ENCODE measurements around the gene RASGRF1.

The RASGRF1 gene

GRCh38 chr15:79031821-79032220 lies 58.8 kb downstream of the RASGRF1 start:
- Histone ChIP-seq H3K27ac (no peak overlapping the region), H4K20me1 (ENCODE audit: insufficient read depth) (no peaks in the 10 kb centered on the region), H2AFZ (ENCODE audit: low read depth) (no peak overlapping the region), H3K4me2 (no peak overlapping the region), H3K36me3 (ENCODE audit: insufficient read depth) (no peaks in the 10 kb centered on the region), H3K79me2 (ENCODE audit: insufficient read depth, low read depth) (no peaks in the 10 kb centered on the region), H3K4me1 (ENCODE audit: low read depth, poor library complexity, severe bottlenecking) (no peaks in the 10 kb centered on the region), H3K4me3 (IDR thresholded peaks at IDR 0.05; ENCODE audit: insufficient read depth, low read depth, low read length) (no peak overlapping the region), H3K9ac (no peak overlapping the region), H3K27me3 (ENCODE audit: insufficient read depth, low read depth) (no peaks in the 10 kb centered on the region)
- no peak for TF ChIP-seq CTCF (conservative IDR thresholded peaks at IDR 0.05; ENCODE audit: low read depth, low read length)

DNA sequence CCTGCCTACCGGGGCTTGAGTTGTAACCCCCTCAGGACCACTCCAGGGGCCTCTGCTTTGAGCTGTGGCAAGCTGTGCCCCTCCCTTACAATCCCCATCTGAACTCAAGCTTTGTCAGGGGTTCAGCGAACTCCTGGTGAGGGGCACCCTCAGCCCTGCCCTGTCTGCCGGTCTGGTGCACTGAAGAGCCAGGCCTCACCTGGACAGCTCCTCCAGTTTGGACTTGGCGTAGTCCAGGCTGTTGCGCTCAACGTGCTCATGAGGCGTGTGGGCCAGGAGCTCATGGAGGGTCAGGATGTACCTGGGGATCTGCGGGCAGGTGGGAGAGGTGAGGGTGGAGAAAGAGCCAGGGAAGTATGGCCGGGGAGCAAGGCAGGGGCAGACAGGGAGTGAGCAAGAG lies 59.4 kb downstream of the RASGRF1 start:
- no peak for TF ChIP-seq CTCF (conservative IDR thresholded peaks at IDR 0.05; ENCODE audit: low read depth, low read length)
- Histone ChIP-seq H3K9ac (no peak overlapping the region), H3K27ac (no peak overlapping the region), H3K27me3 (ENCODE audit: insufficient read depth, low read depth) (no peaks in the 10 kb centered on the region), H3K79me2 (ENCODE audit: insufficient read depth, low read depth) (no peaks in the 10 kb centered on the region), H2AFZ (ENCODE audit: low read depth) (no peak overlapping the region), H3K36me3 (ENCODE audit: insufficient read depth) (no peaks in the 10 kb centered on the region), H3K4me1 (ENCODE audit: low read depth, poor library complexity, severe bottlenecking) (no peaks in the 10 kb centered on the region), H4K20me1 (ENCODE audit: insufficient read depth) (no peaks in the 10 kb centered on the region), H3K4me3 (IDR thresholded peaks at IDR 0.05; ENCODE audit: insufficient read depth, low read depth, low read length) (no peak overlapping the region), H3K4me2 (no peak overlapping the region)

DNA sequence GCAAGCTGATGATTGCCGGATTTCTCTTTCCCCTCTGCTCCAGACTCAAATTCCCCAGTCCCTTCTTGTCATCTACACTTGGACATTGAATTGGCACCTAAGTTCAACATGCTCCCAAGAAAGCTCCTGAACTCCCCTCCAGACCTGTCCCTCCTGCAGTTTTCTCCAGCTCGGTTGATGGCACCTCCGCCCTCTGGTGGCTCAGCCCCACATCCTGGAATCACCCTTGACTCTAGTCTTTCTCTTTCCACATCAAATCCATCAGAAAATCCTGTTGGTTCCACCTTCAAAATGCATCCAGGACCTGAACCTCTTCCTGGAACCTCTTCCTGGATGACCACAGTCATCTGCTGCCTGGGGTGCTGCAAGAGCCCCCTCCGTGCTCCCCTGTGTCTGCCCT lies 60.1 kb downstream of the RASGRF1 start:
- H4K20me1 ChIP-seq (ENCODE audit: insufficient read depth) = no peaks in the 10 kb centered on the region
- no peaks in the 10 kb centered on the region for H3K79me2 ChIP-seq (ENCODE audit: insufficient read depth, low read depth)
- H3K27ac ChIP-seq = no peak overlapping the region
- H2AFZ ChIP-seq (ENCODE audit: low read depth) = no peak overlapping the region
- TF ChIP-seq CTCF (conservative IDR thresholded peaks at IDR 0.05; ENCODE audit: low read depth, low read length) = no peak
- H3K36me3 ChIP-seq (ENCODE audit: insufficient read depth) = no peaks in the 10 kb centered on the region
- H3K4me3 ChIP-seq (IDR thresholded peaks at IDR 0.05; ENCODE audit: insufficient read depth, low read depth, low read length) = no peak overlapping the region
- H3K4me2 ChIP-seq = no peak overlapping the region
- H3K4me1 ChIP-seq (ENCODE audit: low read depth, poor library complexity, severe bottlenecking) = no peaks in the 10 kb centered on the region
- H3K27me3 ChIP-seq (ENCODE audit: insufficient read depth, low read depth) = no peaks in the 10 kb centered on the region
- no peak overlapping the region for H3K9ac ChIP-seq

- H2AFZ ChIP-seq (ENCODE audit: low read depth) = no peak overlapping the region
- TF ChIP-seq CTCF (conservative IDR thresholded peaks at IDR 0.05; ENCODE audit: low read depth, low read length) = peak; percentile 97
- no peak overlapping the region for H3K4me2 ChIP-seq
- H3K36me3 ChIP-seq (ENCODE audit: insufficient read depth) = no peaks in the 10 kb centered on the region
- no peak overlapping the region for H3K4me3 ChIP-seq (IDR thresholded peaks at IDR 0.05; ENCODE audit: insufficient read depth, low read depth, low read length)
- no peaks in the 10 kb centered on the region for H3K27me3 ChIP-seq (ENCODE audit: insufficient read depth, low read depth)
- no peaks in the 10 kb centered on the region for H3K4me1 ChIP-seq (ENCODE audit: low read depth, poor library complexity, severe bottlenecking)
- no peak overlapping the region for H3K9ac ChIP-seq
- no peak overlapping the region for H3K27ac ChIP-seq
- no peaks in the 10 kb centered on the region for H3K79me2 ChIP-seq (ENCODE audit: insufficient read depth, low read depth)
- no peaks in the 10 kb centered on the region for H4K20me1 ChIP-seq (ENCODE audit: insufficient read depth)
These were observed 62.1 kb downstream of the RASGRF1 start for GRCh38 chr15:79028411-79028964.
